HG02678 (cell line): ENCODE results near the gene SNX7.

ENCODE experiments used
- ATAC-seq: cut with Tn5 transposase; IDR thresholded peaks from one replicate; pipeline ENCODE4 v1.9.1; 2021; ENCODE audit warnings: mild to moderate bottlenecking, moderate library complexity; ENCODE audit not compliant: unreplicated experiment

SNX7 gene

GRCh38 chr1:98693385-98693784, 31.9 kb downstream of the SNX7 start:
- no peak for ATAC-seq

GRCh38 chr1:98696077-98696476, 34.6 kb downstream of the SNX7 start:
- no peak for ATAC-seq

GRCh38 chr1:98697781-98698180, 36.3 kb downstream of the SNX7 start:
- ATAC-seq, result no peak

GRCh38 chr1:98698625-98699024, 37.1 kb downstream of the SNX7 start:
- no peak for ATAC-seq

- ATAC-seq, result no peak
Observed at GRCh38 chr1:98700228-98700627, 38.7 kb downstream of the SNX7 start.

GRCh38 chr1:98702976-98703375, 41.5 kb downstream of the SNX7 start:
- no peak for ATAC-seq

- ATAC-seq, result no peak
Observed at GRCh38 chr1:98704474-98704873, 43.0 kb downstream of the SNX7 start.

- ATAC-seq, result no peak
Observed at GRCh38 chr1:98704971-98705370, 43.5 kb downstream of the SNX7 start.

GRCh38 chr1:98705591-98705990, 44.1 kb downstream of the SNX7 start:
- ATAC-seq, result no peak

GRCh38 chr1:98706173-98706843, 44.8 kb downstream of the SNX7 start:
- no peak for ATAC-seq

- no peak for ATAC-seq
Observed at GRCh38 chr1:98707556-98707955, 46.0 kb downstream of the SNX7 start.

- no peak for ATAC-seq
Observed at GRCh38 chr1:98709906-98710305, 48.4 kb downstream of the SNX7 start.

- ATAC-seq, result no peak
Observed at GRCh38 chr1:98723574-98723973, 62.1 kb downstream of the SNX7 start.

GRCh38 chr1:98732985-98733781, 71.7 kb downstream of the SNX7 start:
- no peak for ATAC-seq

- no peak for ATAC-seq
Observed at GRCh38 chr1:98733782-98734112, 72.2 kb downstream of the SNX7 start.

GRCh38 chr1:98735756-98736155, 74.2 kb downstream of the SNX7 start:
- ATAC-seq, result no peak

- no peak for ATAC-seq
Observed at GRCh38 chr1:98737835-98738234, 76.3 kb downstream of the SNX7 start.

GRCh38 chr1:98739762-98740161, 78.2 kb downstream of the SNX7 start:
- ATAC-seq, result no peak

- ATAC-seq, result no peak
Observed at GRCh38 chr1:98741164-98741563, 79.6 kb downstream of the SNX7 start.

- ATAC-seq, result peak; percentile 45
Observed at GRCh38 chr1:98749152-98749756, 87.7 kb downstream of the SNX7 start.

- no peak for ATAC-seq
Observed at GRCh38 chr1:98754176-98754575, 92.7 kb downstream of the SNX7 start.

- no peak for ATAC-seq
Observed at GRCh38 chr1:98761219-98761865, 99.8 kb downstream of the SNX7 start.
